ENCODE data around the gene NDUFS3.
A peak's percentile ranks its signal among the peaks of the same experiment; 100 is the strongest.

NDUFS3 gene

GRCh38 chr11:47591764-47592163 lies 12.9 kb downstream of the NDUFS3 start:
- Mint-ChIP-seq H3K27ac (no peak overlapping the region), H3K4me3 (no peak overlapping the region), H3K36me3 (ENCODE audit: low read depth) (no peaks in the 10 kb centered on the region), H3K4me1 (ENCODE audit: low read depth) (peaks cover 14% of the 10 kb centered on the region), H3K9me3 (no peaks in the 10 kb centered on the region), H3K27me3 (ENCODE audit: low read depth) (peaks cover 32% of the 10 kb centered on the region)

- H3K27ac Mint-ChIP-seq = no peak overlapping the region
- H3K36me3 Mint-ChIP-seq (ENCODE audit: low read depth) = no peaks in the 10 kb centered on the region
- H3K9me3 Mint-ChIP-seq = no peaks in the 10 kb centered on the region
- peaks cover 32% of the 10 kb centered on the region for H3K27me3 Mint-ChIP-seq (ENCODE audit: low read depth)
- H3K4me3 Mint-ChIP-seq = no peak overlapping the region
- H3K4me1 Mint-ChIP-seq (ENCODE audit: low read depth) = peaks cover 14% of the 10 kb centered on the region
These were observed 13.4 kb downstream of the NDUFS3 start for GRCh38 chr11:47592251-47592650.

GRCh38 chr11:47592970-47593369 lies 14.1 kb downstream of the NDUFS3 start:
- peaks cover 14% of the 10 kb centered on the region for H3K4me1 Mint-ChIP-seq (ENCODE audit: low read depth)
- H3K27ac Mint-ChIP-seq = no peak overlapping the region
- H3K4me3 Mint-ChIP-seq = no peak overlapping the region
- H3K36me3 Mint-ChIP-seq (ENCODE audit: low read depth) = no peaks in the 10 kb centered on the region
- peaks cover 32% of the 10 kb centered on the region for H3K27me3 Mint-ChIP-seq (ENCODE audit: low read depth)
- no peaks in the 10 kb centered on the region for H3K9me3 Mint-ChIP-seq

DNA sequence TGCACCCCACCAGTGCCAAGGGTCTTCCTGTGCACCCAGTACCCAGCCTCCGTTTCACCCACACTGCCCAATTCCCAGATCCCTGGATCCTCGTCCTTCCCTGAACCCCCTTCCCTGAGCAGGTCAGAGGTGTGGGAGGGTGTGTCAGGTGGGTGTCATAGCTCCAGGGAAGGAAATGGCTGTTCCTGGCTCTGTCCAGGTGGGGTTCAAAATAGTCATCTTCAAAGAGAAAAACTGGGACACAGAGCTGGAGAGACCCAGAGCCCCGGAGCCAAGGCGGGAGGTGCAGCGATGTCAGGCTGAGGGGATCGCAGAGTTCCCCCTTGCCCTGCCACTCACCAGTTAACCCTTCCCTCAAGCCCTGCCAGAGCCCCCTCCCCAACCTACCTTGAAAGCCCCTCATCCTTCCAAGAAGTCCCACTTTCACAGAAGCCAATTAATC lies 14.6 kb downstream of the NDUFS3 start:
- Mint-ChIP-seq H3K9me3 (no peaks in the 10 kb centered on the region), H3K4me3 (peak overlapping the region; percentile 40), H3K27me3 (ENCODE audit: low read depth) (peaks cover 32% of the 10 kb centered on the region), H3K4me1 (ENCODE audit: low read depth) (peaks cover 12% of the 10 kb centered on the region), H3K27ac (no peak overlapping the region), H3K36me3 (ENCODE audit: low read depth) (no peaks in the 10 kb centered on the region)

GRCh38 chr11:47593934-47594855 lies 15.3 kb downstream of the NDUFS3 start, which contains the start of gene C1QTNF4:
C1QTNF4 (minus strand) TSS chr11:47594411; CDS start chr11:47590810, 3,601 bp downstream.
- Mint-ChIP-seq H3K27ac (no peak within 1 kb of the TSS), H3K36me3 (ENCODE audit: low read depth) (no peaks in the 10 kb centered on the region), H3K4me1 (ENCODE audit: low read depth) (peaks cover 12% of the 10 kb centered on the region), H3K4me3 (peak within 1 kb of the TSS; percentile 40), H3K27me3 (ENCODE audit: low read depth) (peaks cover 32% of the 10 kb centered on the region), H3K9me3 (no peaks in the 10 kb centered on the region)

- Mint-ChIP-seq H3K4me1 (ENCODE audit: low read depth) (peaks cover 12% of the 10 kb centered on the region), H3K9me3 (no peaks in the 10 kb centered on the region), H3K27me3 (ENCODE audit: low read depth) (peaks cover 32% of the 10 kb centered on the region)
These were observed 16.2 kb downstream of the NDUFS3 start for GRCh38 chr11:47595029-47595428.

DNA sequence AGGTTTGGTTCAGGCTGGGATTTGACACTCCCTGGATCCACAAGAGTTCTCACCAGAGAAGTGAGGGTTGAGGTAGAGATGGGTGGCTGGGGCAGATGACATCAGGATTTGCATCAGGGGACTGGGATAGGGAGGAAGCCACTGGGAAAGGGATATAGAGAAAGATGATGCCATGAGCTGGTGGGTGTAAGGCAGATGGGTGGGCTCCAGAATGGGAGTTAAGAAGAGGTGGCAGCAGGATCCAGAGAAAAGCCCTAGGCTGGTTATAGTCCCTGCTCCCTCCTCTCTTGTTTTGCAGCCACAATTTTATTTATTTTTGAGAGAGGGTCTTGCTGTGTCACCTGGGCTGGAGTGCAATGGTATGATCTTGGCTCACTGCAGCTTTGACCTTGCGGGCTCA lies 17.1 kb downstream of the NDUFS3 start:
- H3K9me3 Mint-ChIP-seq = no peaks in the 10 kb centered on the region
- H3K27ac Mint-ChIP-seq = no peak overlapping the region

More at GRCh38 chr11:47595029-47595428, 16.2 kb downstream of the NDUFS3 start:
- Mint-ChIP-seq H3K4me3 (no peak overlapping the region), H3K36me3 (ENCODE audit: low read depth) (no peaks in the 10 kb centered on the region), H3K27ac (no peak overlapping the region)

DNA sequence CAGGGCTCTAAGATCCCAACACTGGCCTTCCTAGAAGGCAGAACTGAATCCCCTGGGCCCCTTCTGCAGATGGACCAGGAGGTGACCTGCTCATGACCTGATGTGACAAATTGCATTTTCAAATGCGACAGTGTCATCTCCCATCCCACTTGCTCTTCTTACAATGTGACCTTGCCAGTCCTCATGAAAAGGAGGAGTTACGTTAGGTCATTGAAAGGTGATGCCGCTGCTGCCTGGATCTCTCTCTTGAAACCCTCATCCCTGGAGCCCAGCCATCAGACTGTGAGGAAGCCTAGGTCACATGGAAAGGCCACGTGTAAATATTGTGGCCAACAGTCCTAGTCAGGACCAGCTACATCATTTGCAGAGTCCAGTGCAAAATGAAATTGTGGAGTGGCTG lies 21.0 kb downstream of the NDUFS3 start:
- Mint-ChIP-seq H3K4me1 (ENCODE audit: low read depth) (no peaks in the 10 kb centered on the region), H3K27ac (no peak overlapping the region), H3K36me3 (ENCODE audit: low read depth) (no peaks in the 10 kb centered on the region), H3K27me3 (ENCODE audit: low read depth) (peaks cover 7% of the 10 kb centered on the region), H3K4me3 (no peak overlapping the region), H3K9me3 (no peaks in the 10 kb centered on the region)

More for the DNA sequence above, 17.1 kb downstream of the NDUFS3 start:
- H3K4me3 Mint-ChIP-seq = no peak overlapping the region
- no peaks in the 10 kb centered on the region for H3K36me3 Mint-ChIP-seq (ENCODE audit: low read depth)
- peaks cover 32% of the 10 kb centered on the region for H3K27me3 Mint-ChIP-seq (ENCODE audit: low read depth)
- peaks cover 12% of the 10 kb centered on the region for H3K4me1 Mint-ChIP-seq (ENCODE audit: low read depth)

DNA sequence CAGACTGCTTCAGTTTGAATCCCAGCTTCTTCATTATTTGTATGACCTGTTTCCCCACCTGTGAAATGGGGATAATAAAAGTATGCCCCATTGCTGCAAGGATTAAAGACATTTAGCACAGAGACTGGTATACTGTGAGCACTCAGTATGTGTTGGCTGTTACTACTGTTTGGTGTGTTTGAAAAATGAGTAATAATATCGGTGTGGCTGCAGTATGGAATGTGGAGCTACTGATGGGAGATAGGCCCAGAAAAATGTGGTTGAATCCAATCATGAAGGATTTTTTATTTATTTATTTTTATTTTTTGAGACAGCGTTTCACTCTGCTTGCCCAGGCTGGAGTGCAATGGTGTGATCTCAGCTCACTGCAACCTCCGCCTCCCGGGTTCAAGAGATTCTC lies 24.4 kb downstream of the NDUFS3 start:
- H3K27ac Mint-ChIP-seq = no peak overlapping the region
- H3K27me3 Mint-ChIP-seq (ENCODE audit: low read depth) = no peaks in the 10 kb centered on the region
- no peaks in the 10 kb centered on the region for H3K4me1 Mint-ChIP-seq (ENCODE audit: low read depth)
- no peaks in the 10 kb centered on the region for H3K9me3 Mint-ChIP-seq
- peaks cover 7% of the 10 kb centered on the region for H3K36me3 Mint-ChIP-seq (ENCODE audit: low read depth)
- H3K4me3 Mint-ChIP-seq = no peak overlapping the region

- H3K4me3 Mint-ChIP-seq = no peak overlapping the region
- H3K27ac Mint-ChIP-seq = no peak overlapping the region
- no peaks in the 10 kb centered on the region for H3K9me3 Mint-ChIP-seq
These were observed 27.0 kb downstream of the NDUFS3 start for GRCh38 chr11:47605921-47606320.

DNA sequence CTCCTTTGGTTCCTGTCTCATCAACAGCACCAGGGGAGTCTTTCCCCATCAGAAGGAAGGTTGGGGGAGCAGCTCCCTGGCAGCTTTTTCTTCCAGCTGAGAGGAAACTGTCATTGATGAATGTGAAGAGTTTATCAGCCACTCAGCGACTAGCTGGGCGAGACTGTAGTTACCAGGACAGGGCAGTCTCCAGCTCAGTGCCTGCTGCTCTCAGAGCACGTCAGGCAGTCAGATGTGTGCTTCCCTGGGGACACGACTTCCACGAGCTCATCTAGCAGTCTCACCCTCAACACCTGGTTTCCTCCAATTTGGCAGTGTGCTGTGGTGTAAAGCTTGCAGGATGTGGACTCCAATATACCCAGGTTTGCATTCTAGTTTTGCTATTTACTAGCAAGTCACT lies 27.9 kb downstream of the NDUFS3 start:
- H3K27me3 Mint-ChIP-seq (ENCODE audit: low read depth) = no peaks in the 10 kb centered on the region
- H3K4me3 Mint-ChIP-seq = no peak overlapping the region
- no peak overlapping the region for H3K27ac Mint-ChIP-seq
- H3K9me3 Mint-ChIP-seq = no peaks in the 10 kb centered on the region
- peaks cover 13% of the 10 kb centered on the region for H3K36me3 Mint-ChIP-seq (ENCODE audit: low read depth)
- H3K4me1 Mint-ChIP-seq (ENCODE audit: low read depth) = peaks cover 10% of the 10 kb centered on the region

More at GRCh38 chr11:47605921-47606320, 27.0 kb downstream of the NDUFS3 start:
- peaks cover 8% of the 10 kb centered on the region for H3K4me1 Mint-ChIP-seq (ENCODE audit: low read depth)
- no peaks in the 10 kb centered on the region for H3K27me3 Mint-ChIP-seq (ENCODE audit: low read depth)
- peaks cover 12% of the 10 kb centered on the region for H3K36me3 Mint-ChIP-seq (ENCODE audit: low read depth)

DNA sequence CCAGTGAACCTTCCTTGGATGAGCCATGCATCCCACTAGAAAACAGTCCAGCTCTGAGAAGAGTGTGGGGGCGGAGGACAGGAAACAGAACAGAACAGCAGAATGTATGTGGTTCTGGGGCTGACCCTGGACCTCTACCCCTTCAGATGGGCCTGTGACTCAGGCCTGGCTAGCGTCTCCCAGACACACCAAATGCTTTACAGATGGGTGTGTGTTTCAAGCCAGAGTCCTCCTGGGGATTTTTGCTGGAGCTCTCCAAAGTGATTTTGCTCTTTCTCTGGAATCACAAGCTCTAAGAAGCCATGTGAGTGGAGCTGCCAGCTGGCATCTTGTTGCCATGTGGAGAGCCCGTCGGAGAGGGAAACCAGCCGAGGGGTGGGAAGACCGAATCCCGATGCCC lies 28.5 kb downstream of the NDUFS3 start:
- no peak overlapping the region for H3K27ac Mint-ChIP-seq
- H3K4me3 Mint-ChIP-seq = no peak overlapping the region
- H3K9me3 Mint-ChIP-seq = no peaks in the 10 kb centered on the region
- H3K36me3 Mint-ChIP-seq (ENCODE audit: low read depth) = peaks cover 13% of the 10 kb centered on the region
- H3K27me3 Mint-ChIP-seq (ENCODE audit: low read depth) = no peaks in the 10 kb centered on the region
- peaks cover 11% of the 10 kb centered on the region for H3K4me1 Mint-ChIP-seq (ENCODE audit: low read depth)

- H3K27ac Mint-ChIP-seq = peak overlapping the region; percentile 38
- H3K4me3 Mint-ChIP-seq = no peak overlapping the region
- no peaks in the 10 kb centered on the region for H3K27me3 Mint-ChIP-seq (ENCODE audit: low read depth)
- H3K4me1 Mint-ChIP-seq (ENCODE audit: low read depth) = peaks cover 11% of the 10 kb centered on the region
- peaks cover 13% of the 10 kb centered on the region for H3K36me3 Mint-ChIP-seq (ENCODE audit: low read depth)
- no peaks in the 10 kb centered on the region for H3K9me3 Mint-ChIP-seq
These were observed 30.8 kb downstream of the NDUFS3 start for GRCh38 chr11:47609675-47610074.

- Mint-ChIP-seq H3K9me3 (no peaks in the 10 kb centered on the region), H3K27ac (no peak overlapping the region), H3K4me3 (no peak overlapping the region), H3K36me3 (ENCODE audit: low read depth) (peaks cover 11% of the 10 kb centered on the region), H3K4me1 (ENCODE audit: low read depth) (peaks cover 11% of the 10 kb centered on the region), H3K27me3 (ENCODE audit: low read depth) (no peaks in the 10 kb centered on the region)
These were observed 32.5 kb downstream of the NDUFS3 start for GRCh38 chr11:47611348-47611794.

GRCh38 chr11:47615249-47615648 lies 36.4 kb downstream of the NDUFS3 start:
- Mint-ChIP-seq H3K4me1 (ENCODE audit: low read depth) (peaks cover 9% of the 10 kb centered on the region), H3K4me3 (no peak overlapping the region), H3K36me3 (ENCODE audit: low read depth) (peaks cover 12% of the 10 kb centered on the region), H3K27me3 (ENCODE audit: low read depth) (no peaks in the 10 kb centered on the region), H3K27ac (no peak overlapping the region), H3K9me3 (no peaks in the 10 kb centered on the region)

Data from T-helper 1 cell treated with Interleukin-12 subunit alpha and Interleukin-12 subunit beta and Interleukin-4 antibody, amounts not matched to agents 30 μg/mL and 1 μg/mL, for 36 hours (primary cell).